Nephron progenitor cell (in vitro differentiated cells): ENCODE measurements around the gene BRD4.

Experiments
- DNase-seq: peaks from one replicate; pipeline ENCODE4 v3.0.0; 2021
- H3K27ac Mint-ChIP-seq: 2 replicates; pipeline ENCODE4 v1.8.0; 2021; ENCODE audit warnings: mild to moderate bottlenecking, moderate library complexity, mixed read lengths
- H3K27me3 Mint-ChIP-seq: 2 replicates; pipeline ENCODE4 v1.8.0; 2021; ENCODE audit warnings: mild to moderate bottlenecking, low read depth, mixed read lengths; ENCODE audit not compliant: poor library complexity
- H3K36me3 Mint-ChIP-seq: 2 replicates; pipeline ENCODE4 v1.8.0; 2021; ENCODE audit warnings: low read depth, mixed read lengths
- H3K4me1 Mint-ChIP-seq: 2 replicates; pipeline ENCODE4 v1.8.0; 2021; ENCODE audit warnings: mixed read lengths
- H3K4me3 Mint-ChIP-seq: 2 replicates; pipeline ENCODE4 v1.8.0; 2021; ENCODE audit warnings: mild to moderate bottlenecking, moderate library complexity, mixed read lengths
- H3K9me3 Mint-ChIP-seq: 2 replicates; pipeline ENCODE4 v1.8.0; 2021; ENCODE audit warnings: mild to moderate bottlenecking, moderate library complexity, mixed read lengths
- TF ChIP-seq, protein P1 (sequence below): fragments of 200-600 bp; sonication (generic); IDR thresholded peaks from 2 replicates; pipeline ENCODE4 v1.5.0; 2021; ENCODE audit warnings: antibody characterized with exemption

The BRD4 gene

DNA sequence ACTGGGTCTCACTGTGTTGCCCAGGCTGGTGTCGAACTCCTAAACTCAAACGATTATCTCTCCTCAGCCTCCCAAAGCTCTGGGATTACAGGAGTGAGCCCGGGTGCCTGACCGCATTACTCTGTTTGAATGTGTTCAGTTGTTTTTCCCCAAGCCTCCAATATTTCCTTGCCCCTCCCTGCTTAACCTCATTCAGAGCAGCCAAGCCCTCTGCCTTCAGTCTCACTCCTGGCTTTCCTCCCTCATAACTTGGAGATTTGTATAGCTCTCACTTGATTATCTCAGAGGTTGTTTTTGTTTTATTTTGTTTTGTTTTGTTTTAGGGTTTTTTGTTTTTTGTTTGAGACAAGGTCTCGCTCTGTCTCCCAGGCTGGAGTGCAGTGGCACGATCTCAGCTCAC lies 111.5 kb downstream of the BRD4 start:
- no peaks in the 10 kb centered on the region for H3K9me3 Mint-ChIP-seq
- H3K4me3 Mint-ChIP-seq, result no peak overlapping the region
- TF ChIP-seq, protein P1, sequence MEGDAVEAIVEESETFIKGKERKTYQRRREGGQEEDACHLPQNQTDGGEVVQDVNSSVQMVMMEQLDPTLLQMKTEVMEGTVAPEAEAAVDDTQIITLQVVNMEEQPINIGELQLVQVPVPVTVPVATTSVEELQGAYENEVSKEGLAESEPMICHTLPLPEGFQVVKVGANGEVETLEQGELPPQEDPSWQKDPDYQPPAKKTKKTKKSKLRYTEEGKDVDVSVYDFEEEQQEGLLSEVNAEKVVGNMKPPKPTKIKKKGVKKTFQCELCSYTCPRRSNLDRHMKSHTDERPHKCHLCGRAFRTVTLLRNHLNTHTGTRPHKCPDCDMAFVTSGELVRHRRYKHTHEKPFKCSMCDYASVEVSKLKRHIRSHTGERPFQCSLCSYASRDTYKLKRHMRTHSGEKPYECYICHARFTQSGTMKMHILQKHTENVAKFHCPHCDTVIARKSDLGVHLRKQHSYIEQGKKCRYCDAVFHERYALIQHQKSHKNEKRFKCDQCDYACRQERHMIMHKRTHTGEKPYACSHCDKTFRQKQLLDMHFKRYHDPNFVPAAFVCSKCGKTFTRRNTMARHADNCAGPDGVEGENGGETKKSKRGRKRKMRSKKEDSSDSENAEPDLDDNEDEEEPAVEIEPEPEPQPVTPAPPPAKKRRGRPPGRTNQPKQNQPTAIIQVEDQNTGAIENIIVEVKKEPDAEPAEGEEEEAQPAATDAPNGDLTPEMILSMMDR, result no peak
- peaks cover 6% of the 10 kb centered on the region for H3K27me3 Mint-ChIP-seq
- DNase-seq, result no peak
- no peaks in the 10 kb centered on the region for H3K36me3 Mint-ChIP-seq
- peak overlapping the region; percentile 56 for H3K27ac Mint-ChIP-seq
- peaks cover 46% of the 10 kb centered on the region for H3K4me1 Mint-ChIP-seq

DNA sequence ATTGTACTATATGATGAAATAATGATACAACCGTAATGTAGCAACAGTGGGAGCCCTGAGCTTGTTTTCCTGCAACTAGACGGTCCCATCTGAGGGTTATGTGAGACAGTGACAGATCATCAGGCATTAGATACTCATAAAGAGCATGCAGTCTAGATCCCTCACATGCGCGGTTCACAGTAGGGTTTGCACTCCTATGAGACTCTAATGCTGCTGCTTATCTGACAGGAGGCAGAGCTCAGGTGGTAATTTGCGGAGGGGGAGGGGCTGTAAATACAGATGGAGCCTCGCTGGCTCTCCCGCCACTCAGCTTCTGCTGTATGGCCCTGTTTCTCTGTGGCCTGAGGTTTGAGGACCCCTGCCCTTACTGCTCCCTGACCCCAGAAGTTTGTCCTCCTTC lies 113.8 kb downstream of the BRD4 start:
- H3K27ac Mint-ChIP-seq, result peak overlapping the region; percentile 29
- H3K4me3 Mint-ChIP-seq, result no peak overlapping the region
- peaks cover 48% of the 10 kb centered on the region for H3K4me1 Mint-ChIP-seq
- no peaks in the 10 kb centered on the region for H3K9me3 Mint-ChIP-seq
- peaks cover 6% of the 10 kb centered on the region for H3K27me3 Mint-ChIP-seq
- TF ChIP-seq, protein P1, result no peak
- DNase-seq, result no peak
- no peaks in the 10 kb centered on the region for H3K36me3 Mint-ChIP-seq

DNA sequence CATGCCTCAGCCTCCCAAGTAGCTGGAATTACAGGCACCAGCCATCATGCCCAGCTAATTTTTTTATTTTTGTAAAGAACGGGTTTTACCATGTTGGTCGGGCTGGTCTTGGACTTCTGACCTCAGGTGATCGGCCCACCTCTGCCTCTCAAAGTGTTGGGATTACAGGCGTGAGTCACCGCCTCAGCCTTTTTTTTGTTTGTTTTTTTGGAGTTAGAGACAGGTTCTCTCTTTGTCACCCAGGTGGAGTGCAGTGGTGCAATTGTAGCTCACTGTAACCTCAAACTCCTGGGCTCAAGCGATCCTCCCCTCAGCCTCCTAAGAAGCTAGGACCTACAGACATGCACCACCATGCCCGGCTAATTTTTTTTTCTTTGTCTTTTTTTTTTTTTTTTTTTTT lies 116.0 kb downstream of the BRD4 start:
- Mint-ChIP-seq H3K9me3 (no peaks in the 10 kb centered on the region), H3K27ac (no peak overlapping the region), H3K27me3 (peaks cover 9% of the 10 kb centered on the region), H3K36me3 (no peaks in the 10 kb centered on the region), H3K4me3 (no peak overlapping the region), H3K4me1 (peaks cover 40% of the 10 kb centered on the region)
- no peak for DNase-seq
- TF ChIP-seq, protein P1, result no peak

DNA sequence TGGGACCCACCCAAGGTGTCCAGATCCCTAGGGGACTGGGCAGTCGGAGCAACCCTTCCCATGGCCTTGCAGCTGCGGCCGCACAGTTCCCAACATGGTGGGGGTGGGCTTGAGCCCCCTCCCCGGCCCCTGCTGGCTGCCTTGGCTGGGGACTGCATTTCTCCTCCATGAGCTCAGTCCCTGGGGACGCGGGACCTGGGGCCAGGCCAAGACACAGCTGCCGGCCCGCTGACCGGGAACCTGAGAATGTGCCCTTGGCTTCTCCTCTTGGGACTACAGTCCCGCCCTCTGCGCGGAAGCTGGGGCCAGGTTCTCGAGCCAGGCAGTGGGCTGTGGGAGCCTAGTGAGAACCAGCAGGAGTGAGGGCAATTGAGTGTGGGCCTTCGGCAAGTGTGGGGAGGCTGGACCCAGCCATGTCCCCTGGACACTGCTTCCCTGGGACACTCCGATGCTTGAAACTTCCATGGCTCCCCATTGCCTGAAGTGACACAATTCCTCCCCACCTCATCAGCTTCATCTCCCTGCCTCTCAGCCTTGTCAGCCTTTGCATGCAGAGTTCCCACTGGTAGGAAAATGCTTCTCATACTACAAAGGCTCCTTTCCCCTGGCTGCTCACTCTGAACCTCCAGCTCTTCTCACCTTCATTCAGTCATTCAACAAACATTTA lies 118.5 kb downstream of the BRD4 start:
- DNase-seq, result peak; percentile 46
- no peak overlapping the region for H3K27ac Mint-ChIP-seq
- TF ChIP-seq, protein P1, result no peak
- peaks cover 39% of the 10 kb centered on the region for H3K4me1 Mint-ChIP-seq
- no peak overlapping the region for H3K4me3 Mint-ChIP-seq
- no peaks in the 10 kb centered on the region for H3K36me3 Mint-ChIP-seq
- peaks cover 13% of the 10 kb centered on the region for H3K27me3 Mint-ChIP-seq
- H3K9me3 Mint-ChIP-seq, result no peaks in the 10 kb centered on the region

DNA sequence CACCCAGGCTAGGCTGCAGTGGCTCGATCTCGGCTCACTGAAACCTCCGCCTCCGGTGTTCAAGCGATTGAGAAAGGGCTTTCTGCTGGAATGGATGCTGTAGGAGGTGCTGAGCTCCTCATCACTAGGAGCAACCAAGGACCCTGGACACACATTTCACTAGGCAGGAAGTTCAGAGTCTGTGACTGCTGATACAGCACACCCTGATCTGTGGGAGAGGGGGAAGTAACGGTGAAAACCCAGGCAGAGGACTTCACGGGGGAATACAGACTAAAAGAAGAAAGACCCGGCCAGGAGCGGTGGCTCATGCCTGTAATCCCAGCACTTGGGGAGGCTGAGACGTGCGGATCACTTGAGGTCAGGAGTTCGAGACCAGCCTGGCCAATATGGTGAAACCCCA lies 119.6 kb downstream of the BRD4 start:
- H3K4me3 Mint-ChIP-seq, result no peak overlapping the region
- H3K36me3 Mint-ChIP-seq, result no peaks in the 10 kb centered on the region
- TF ChIP-seq, protein P1, result no peak
- peaks cover 34% of the 10 kb centered on the region for H3K4me1 Mint-ChIP-seq
- H3K27ac Mint-ChIP-seq, result no peak overlapping the region
- no peaks in the 10 kb centered on the region for H3K9me3 Mint-ChIP-seq
- no peak for DNase-seq
- peaks cover 13% of the 10 kb centered on the region for H3K27me3 Mint-ChIP-seq

DNA sequence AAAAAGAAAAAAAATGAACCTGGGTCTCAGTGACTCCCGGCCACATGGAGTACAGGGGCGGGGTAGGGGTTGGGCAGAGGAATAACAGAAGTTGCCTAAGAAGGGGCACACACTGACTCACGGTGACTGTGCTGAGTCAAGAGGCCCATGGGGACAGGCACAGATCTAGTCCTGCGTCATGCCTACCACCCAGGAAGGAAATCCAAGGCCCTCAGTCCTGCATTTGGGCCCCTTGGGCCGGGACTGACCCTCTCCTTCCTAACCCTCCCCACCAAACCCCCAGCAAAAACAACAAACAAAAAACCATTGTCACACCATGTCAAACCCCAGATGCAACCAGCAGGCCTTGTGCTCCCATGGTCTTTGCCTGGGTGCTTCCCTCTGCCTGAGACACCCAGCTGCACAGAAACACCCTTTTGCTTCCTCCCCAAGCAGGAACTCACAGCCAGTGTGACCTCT lies 122.0 kb downstream of the BRD4 start:
- DNase-seq, result no peak
- peaks cover 28% of the 10 kb centered on the region for H3K4me1 Mint-ChIP-seq
- no peak overlapping the region for H3K4me3 Mint-ChIP-seq
- H3K27ac Mint-ChIP-seq, result peak overlapping the region; percentile 74
- H3K36me3 Mint-ChIP-seq, result peaks cover 3% of the 10 kb centered on the region
- peaks cover 5% of the 10 kb centered on the region for H3K9me3 Mint-ChIP-seq
- H3K27me3 Mint-ChIP-seq, result peaks cover 9% of the 10 kb centered on the region
- TF ChIP-seq, protein P1, result no peak
